Measurements from ENCODE around the gene RPA3.
A peak's percentile ranks its signal among the peaks of the same experiment; 100 is the strongest.

Gene RPA3

GRCh38 chr7:7701527-7701926, 16.9 kb downstream of the RPA3 start:
- H3K27ac ChIP-seq (ENCODE audit: low read depth, low read length, poor library complexity, severe bottlenecking): peak overlapping the region; percentile 52
- H3F3A ChIP-seq (ENCODE audit: insufficient read depth, low read length): no peaks in the 10 kb centered on the region
- no peaks in the 10 kb centered on the region for H3K9me2 ChIP-seq (ENCODE audit: low read depth, low read length)
- no peaks in the 10 kb centered on the region for H3K79me2 ChIP-seq (ENCODE audit: insufficient read depth, low read length)
- H3K9me3 ChIP-seq (ENCODE audit: low read length): no peaks in the 10 kb centered on the region
- H3K4me2 ChIP-seq (ENCODE audit: low read length): no peak overlapping the region
- H3K36me3 ChIP-seq (ENCODE audit: insufficient read depth, low read length): no peaks in the 10 kb centered on the region
- H2AFZ ChIP-seq (ENCODE audit: low read length): no peak overlapping the region
- no peak for TF ChIP-seq EZH2 (IDR thresholded peaks at IDR 0.05; ENCODE audit: borderline replicate concordance, low read length)
- no peak for TF ChIP-seq CTCF (IDR thresholded peaks at IDR 0.05; ENCODE audit: low read length)
- H3K27me3 ChIP-seq (ENCODE audit: insufficient read depth, low read length): no peaks in the 10 kb centered on the region
- no peak overlapping the region for H3K9ac ChIP-seq (ENCODE audit: low read length)
- H3K4me1 ChIP-seq (ENCODE audit: insufficient read depth, low read length, severe bottlenecking): peaks cover 36% of the 10 kb centered on the region
- no peak overlapping the region for H3K4me3 ChIP-seq (ENCODE audit: low read depth, low read length, poor library complexity, severe bottlenecking)
- no peaks in the 10 kb centered on the region for H4K20me1 ChIP-seq (ENCODE audit: insufficient read depth, low read length)

DNA sequence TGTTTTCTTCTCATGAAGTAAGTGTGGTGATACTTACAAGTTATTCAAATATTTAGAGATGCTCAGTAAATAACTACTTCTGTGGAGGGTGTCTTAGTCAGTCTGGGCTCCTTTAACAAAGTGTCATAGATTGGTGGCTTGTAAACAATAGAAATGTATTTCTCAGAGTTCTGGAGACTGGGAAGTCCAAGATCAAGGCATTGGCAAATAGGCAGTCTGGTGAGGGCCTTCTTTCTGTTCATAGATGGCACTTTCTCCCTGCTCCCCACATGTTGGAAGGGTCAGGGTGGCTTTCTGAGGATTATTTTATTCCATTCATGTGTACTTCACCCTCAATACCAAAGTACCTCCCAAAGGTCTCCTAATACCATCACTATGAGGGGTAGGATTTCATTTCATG, 18.4 kb downstream of the RPA3 start:
- no peaks in the 10 kb centered on the region for H3F3A ChIP-seq (ENCODE audit: insufficient read depth, low read length)
- H3K9me2 ChIP-seq (ENCODE audit: low read depth, low read length): no peaks in the 10 kb centered on the region
- no peak overlapping the region for H2AFZ ChIP-seq (ENCODE audit: low read length)
- H3K27me3 ChIP-seq (ENCODE audit: insufficient read depth, low read length): no peaks in the 10 kb centered on the region
- no peak overlapping the region for H3K9ac ChIP-seq (ENCODE audit: low read length)
- no peaks in the 10 kb centered on the region; the same call in 1 of the 2 replicates for H3K36me3 ChIP-seq (ENCODE audit: insufficient read depth, low read length)
- H3K9me3 ChIP-seq (ENCODE audit: low read length): no peaks in the 10 kb centered on the region
- peaks cover 29% of the 10 kb centered on the region for H3K4me1 ChIP-seq (ENCODE audit: insufficient read depth, low read length, severe bottlenecking)
- H3K79me2 ChIP-seq (ENCODE audit: insufficient read depth, low read length): no peaks in the 10 kb centered on the region
- no peak overlapping the region for H3K4me3 ChIP-seq (ENCODE audit: low read depth, low read length, poor library complexity, severe bottlenecking)
- H3K27ac ChIP-seq (ENCODE audit: low read depth, low read length, poor library complexity, severe bottlenecking): no peak overlapping the region
- no peaks in the 10 kb centered on the region for H4K20me1 ChIP-seq (ENCODE audit: insufficient read depth, low read length)
- TF ChIP-seq EZH2 (IDR thresholded peaks at IDR 0.05; ENCODE audit: borderline replicate concordance, low read length) (no peak), CTCF (IDR thresholded peaks at IDR 0.05; ENCODE audit: low read length) (no peak)
- H3K4me2 ChIP-seq (ENCODE audit: low read length): no peak overlapping the region

DNA sequence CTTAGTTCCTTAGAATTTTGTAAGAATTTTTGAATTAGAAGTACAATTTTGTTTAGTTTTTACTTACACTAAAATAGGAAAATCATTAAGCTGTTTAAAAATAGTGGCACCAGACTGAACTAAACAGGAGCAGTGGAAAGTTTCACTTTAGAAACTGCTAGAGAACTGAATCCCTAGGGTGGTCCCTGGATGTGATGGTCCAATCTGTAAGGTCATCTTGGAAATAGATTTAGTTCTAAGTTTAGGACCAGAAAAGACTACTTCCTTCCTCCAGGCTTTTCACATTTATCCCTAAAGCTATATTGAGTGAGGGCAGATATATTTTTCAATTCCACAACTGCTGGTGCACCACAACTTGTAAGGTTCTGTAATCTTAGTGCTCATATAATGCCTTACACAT, 19.0 kb downstream of the RPA3 start:
- no peak overlapping the region for H3K4me2 ChIP-seq (ENCODE audit: low read length)

More for the DNA sequence above, 19.0 kb downstream of the RPA3 start:
- no peaks in the 10 kb centered on the region; the same call in 1 of the 2 replicates for H3K36me3 ChIP-seq (ENCODE audit: insufficient read depth, low read length)
- no peaks in the 10 kb centered on the region for H3K9me2 ChIP-seq (ENCODE audit: low read depth, low read length)
- no peak overlapping the region for H3K27ac ChIP-seq (ENCODE audit: low read depth, low read length, poor library complexity, severe bottlenecking)
- no peaks in the 10 kb centered on the region for H3F3A ChIP-seq (ENCODE audit: insufficient read depth, low read length)
- H2AFZ ChIP-seq (ENCODE audit: low read length): no peak overlapping the region
- H3K27me3 ChIP-seq (ENCODE audit: insufficient read depth, low read length): no peaks in the 10 kb centered on the region
- H3K9me3 ChIP-seq (ENCODE audit: low read length): no peaks in the 10 kb centered on the region
- no peaks in the 10 kb centered on the region for H4K20me1 ChIP-seq (ENCODE audit: insufficient read depth, low read length)
- no peaks in the 10 kb centered on the region for H3K79me2 ChIP-seq (ENCODE audit: insufficient read depth, low read length)
- TF ChIP-seq EZH2 (IDR thresholded peaks at IDR 0.05; ENCODE audit: borderline replicate concordance, low read length): no peak
- TF ChIP-seq CTCF (IDR thresholded peaks at IDR 0.05; ENCODE audit: low read length): no peak
- H3K9ac ChIP-seq (ENCODE audit: low read length): no peak overlapping the region
- H3K4me1 ChIP-seq (ENCODE audit: insufficient read depth, low read length, severe bottlenecking): peaks cover 29% of the 10 kb centered on the region
- H3K4me3 ChIP-seq (ENCODE audit: low read depth, low read length, poor library complexity, severe bottlenecking): no peak overlapping the region

Measured in OCI-LY1 (cell line).